Activated T-helper 1 cell treated with anti-CD3 and anti-CD28 coated beads, Interleukin-12 subunit alpha, Interleukin-12 subunit beta, Interleukin-2, Interleukin-4 antibody, amounts not matched to agents 30 ng/mL and 10 ng/mL and 1 ng/mL, durations not matched to agents 14 hours and 24 hours and 36 hours (primary cell): Measurements from ENCODE around the gene EFCAB6. TPM values are rescaled to one million over a fixed set of nuclear protein-coding genes. Genes with fewer than 3 reads are reported as not detected.

ENCODE experiments used
- DNase-seq: peaks from one replicate; pipeline ENCODE4 v3.0.0; 2021; ENCODE audit warnings: low spot score
- H3K27ac Mint-ChIP-seq: one replicate; pipeline ENCODE4 v1.8.0; 2021; ENCODE audit warnings: mild to moderate bottlenecking, mixed read lengths
- H3K27me3 Mint-ChIP-seq: one replicate; pipeline ENCODE4 v1.8.0; 2022; ENCODE audit warnings: mild to moderate bottlenecking, moderate library complexity, mixed read lengths; ENCODE audit not compliant: insufficient read depth
- H3K36me3 Mint-ChIP-seq: one replicate; pipeline ENCODE4 v1.8.0; 2021; ENCODE audit warnings: low read depth, mixed read lengths
- H3K4me1 Mint-ChIP-seq: one replicate; pipeline ENCODE4 v1.8.0; 2021; ENCODE audit warnings: low read depth, mixed read lengths
- H3K4me3 Mint-ChIP-seq: one replicate; pipeline ENCODE4 v1.8.0; 2021; ENCODE audit warnings: mild to moderate bottlenecking, moderate library complexity, mixed read lengths
- H3K9me3 Mint-ChIP-seq: one replicate; pipeline ENCODE4 v1.8.0; 2021; ENCODE audit warnings: mixed read lengths
- intact Hi-C: fragments of 100-400 bp; cut with micrococcal nuclease; formaldehyde crosslinking; loops from one replicate; pipeline ENCODE4 v1.15.1; 2024
- total RNA-seq: library from RNA; stranded (reverse); gene quantifications from 2 replicates; pipeline ENCODE4 v1.2.3, GENCODE V29; 2022

Gene EFCAB6
- total RNA-seq, 1 donor from 2014 or later, result not detected

DNA sequence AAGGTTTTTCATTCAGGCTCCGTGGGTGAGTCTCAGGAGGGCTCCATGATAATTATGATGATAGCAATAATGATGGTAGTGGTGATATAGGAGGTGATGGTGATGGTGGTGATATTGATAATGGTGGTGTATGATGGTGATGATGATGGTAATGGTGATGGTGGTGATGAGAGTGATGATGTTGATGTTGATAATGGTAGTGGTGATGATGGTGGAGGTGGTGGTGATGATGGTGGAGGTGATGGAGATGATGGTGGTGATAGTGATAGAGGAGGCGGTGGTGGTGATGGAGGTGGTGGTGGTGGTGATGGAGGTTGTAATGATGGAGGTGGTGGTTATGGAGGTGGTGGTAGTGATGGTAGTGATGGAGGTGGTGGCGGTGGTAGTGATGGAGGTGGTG lies 320.9 kb downstream of the EFCAB6 start:
- Mint-ChIP-seq H3K4me3 (no peak overlapping the region), H3K36me3 (no peaks in the 10 kb centered on the region), H3K27ac (no peak overlapping the region), H3K27me3 (no peaks in the 10 kb centered on the region), H3K4me1 (no peaks in the 10 kb centered on the region), H3K9me3 (peaks cover 9% of the 10 kb centered on the region)
- DNase-seq, result no peak
- intact Hi-C loops, result no loop called here

DNA sequence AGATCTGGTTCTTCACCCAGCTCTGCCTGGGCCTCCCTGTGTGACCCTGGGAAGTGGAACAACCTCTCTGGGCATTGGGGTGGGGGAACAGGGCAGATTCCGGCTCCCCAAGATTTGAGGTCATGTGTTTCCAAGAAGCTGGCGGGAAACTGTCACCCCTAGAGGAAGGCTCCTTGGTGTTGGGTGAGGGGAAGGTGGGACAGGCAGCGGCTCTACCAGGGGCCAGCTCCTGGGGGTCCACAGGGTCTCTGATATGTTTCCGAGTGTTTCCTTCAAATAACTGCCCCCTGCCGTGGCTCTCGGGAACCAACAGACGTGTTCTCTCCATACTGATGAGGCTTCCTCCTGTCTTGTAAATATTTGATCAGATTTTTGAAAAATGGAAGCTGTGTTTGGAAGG lies 321.8 kb downstream of the EFCAB6 start:
- H3K9me3 Mint-ChIP-seq, result peaks cover 9% of the 10 kb centered on the region
- H3K27ac Mint-ChIP-seq, result no peak overlapping the region
- no peaks in the 10 kb centered on the region for H3K27me3 Mint-ChIP-seq
- DNase-seq, result no peak
- intact Hi-C loops, result no loop called here
- H3K36me3 Mint-ChIP-seq, result no peaks in the 10 kb centered on the region
- no peaks in the 10 kb centered on the region for H3K4me1 Mint-ChIP-seq
- H3K4me3 Mint-ChIP-seq, result no peak overlapping the region

- intact Hi-C loops, result no loop called here
- peaks cover 9% of the 10 kb centered on the region for H3K9me3 Mint-ChIP-seq
- no peak overlapping the region for H3K4me3 Mint-ChIP-seq
- H3K36me3 Mint-ChIP-seq, result no peaks in the 10 kb centered on the region
- H3K4me1 Mint-ChIP-seq, result no peaks in the 10 kb centered on the region
- no peak for DNase-seq
- no peak overlapping the region for H3K27ac Mint-ChIP-seq
- H3K27me3 Mint-ChIP-seq, result no peaks in the 10 kb centered on the region
Measured at GRCh38 chr22:43488937-43489336, 323.2 kb downstream of the EFCAB6 start.

- Mint-ChIP-seq H3K36me3 (no peaks in the 10 kb centered on the region), H3K27me3 (no peaks in the 10 kb centered on the region), H3K4me3 (no peak overlapping the region), H3K9me3 (peaks cover 9% of the 10 kb centered on the region), H3K4me1 (no peaks in the 10 kb centered on the region), H3K27ac (no peak overlapping the region)
- no peak for DNase-seq
- intact Hi-C loops, result no loop called here
Measured at GRCh38 chr22:43488031-43488866, 323.9 kb downstream of the EFCAB6 start.

GRCh38 chr22:43487311-43488030 lies 324.6 kb downstream of the EFCAB6 start:
- peaks cover 9% of the 10 kb centered on the region for H3K9me3 Mint-ChIP-seq
- H3K4me3 Mint-ChIP-seq, result no peak overlapping the region
- no peaks in the 10 kb centered on the region for H3K4me1 Mint-ChIP-seq
- no peaks in the 10 kb centered on the region for H3K27me3 Mint-ChIP-seq
- H3K27ac Mint-ChIP-seq, result no peak overlapping the region
- DNase-seq, result no peak
- intact Hi-C loops, result no loop called here
- no peaks in the 10 kb centered on the region for H3K36me3 Mint-ChIP-seq

- H3K4me3 Mint-ChIP-seq, result no peak overlapping the region
- H3K4me1 Mint-ChIP-seq, result peaks cover 11% of the 10 kb centered on the region
- H3K9me3 Mint-ChIP-seq, result no peaks in the 10 kb centered on the region
- no peaks in the 10 kb centered on the region for H3K36me3 Mint-ChIP-seq
- no peak for DNase-seq
- H3K27ac Mint-ChIP-seq, result no peak overlapping the region
- no peaks in the 10 kb centered on the region for H3K27me3 Mint-ChIP-seq
- intact Hi-C loops, result no loop called here
Measured at GRCh38 chr22:43485502-43486089, 326.5 kb downstream of the EFCAB6 start.

- no peaks in the 10 kb centered on the region for H3K9me3 Mint-ChIP-seq
- H3K4me1 Mint-ChIP-seq, result peaks cover 11% of the 10 kb centered on the region
- intact Hi-C loops, result no loop called here
- DNase-seq, result no peak
- H3K27ac Mint-ChIP-seq, result no peak overlapping the region
- H3K27me3 Mint-ChIP-seq, result no peaks in the 10 kb centered on the region
- no peak overlapping the region for H3K4me3 Mint-ChIP-seq
- H3K36me3 Mint-ChIP-seq, result no peaks in the 10 kb centered on the region
Measured at GRCh38 chr22:43484227-43484626, 327.9 kb downstream of the EFCAB6 start.

- peaks cover 11% of the 10 kb centered on the region for H3K4me1 Mint-ChIP-seq
Measured at GRCh38 chr22:43483669-43484068, 328.4 kb downstream of the EFCAB6 start.

DNA sequence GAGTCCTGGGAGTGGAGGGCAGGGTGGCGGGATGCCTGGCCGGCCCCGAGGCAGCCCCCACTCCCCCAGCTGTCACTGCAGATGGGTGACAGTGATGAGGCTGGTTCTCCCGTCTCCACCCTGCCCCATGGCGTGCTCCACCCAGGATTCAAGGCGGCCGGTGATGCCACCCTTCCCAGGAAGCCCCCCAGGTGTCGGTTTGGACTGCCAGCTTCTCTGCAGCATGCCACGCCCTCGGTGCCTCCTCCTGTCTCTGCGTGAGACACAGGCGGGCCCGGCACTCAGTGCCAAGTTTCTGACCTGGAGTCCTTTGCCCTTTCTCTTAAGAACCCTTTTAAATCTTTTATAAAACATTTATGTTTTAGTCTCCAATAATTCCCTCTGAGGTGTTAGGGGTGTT lies 328.8 kb downstream of the EFCAB6 start:
- Mint-ChIP-seq H3K4me1 (peaks cover 11% of the 10 kb centered on the region), H3K36me3 (no peaks in the 10 kb centered on the region), H3K27me3 (no peaks in the 10 kb centered on the region), H3K9me3 (no peaks in the 10 kb centered on the region), H3K4me3 (no peak overlapping the region), H3K27ac (no peak overlapping the region)
- intact Hi-C loops, result no loop called here
- DNase-seq, result no peak

More at GRCh38 chr22:43483669-43484068, 328.4 kb downstream of the EFCAB6 start:
- no peaks in the 10 kb centered on the region for H3K27me3 Mint-ChIP-seq
- no peak overlapping the region for H3K4me3 Mint-ChIP-seq
- H3K36me3 Mint-ChIP-seq, result no peaks in the 10 kb centered on the region
- intact Hi-C loops, result no loop called here
- no peak overlapping the region for H3K27ac Mint-ChIP-seq
- H3K9me3 Mint-ChIP-seq, result no peaks in the 10 kb centered on the region
- DNase-seq, result no peak

DNA sequence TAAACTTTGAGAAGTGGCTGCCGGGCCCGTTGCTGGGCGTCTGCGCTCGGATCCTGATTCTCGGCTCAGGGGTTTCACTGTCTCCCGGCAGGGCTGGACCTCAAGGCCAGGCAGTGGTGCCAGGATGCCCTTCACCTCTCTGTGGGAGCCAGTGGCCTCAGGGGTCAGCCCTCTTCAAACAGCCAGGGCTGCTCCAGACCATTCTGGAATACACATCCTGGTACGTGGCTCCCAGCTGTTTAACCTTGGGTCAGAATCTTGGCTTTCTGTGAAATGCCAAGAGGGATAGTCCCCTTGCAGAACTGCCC lies 329.8 kb downstream of the EFCAB6 start:
- intact Hi-C loops, result no loop called here
- no peaks in the 10 kb centered on the region for H3K9me3 Mint-ChIP-seq
- H3K27ac Mint-ChIP-seq, result no peak overlapping the region
- DNase-seq, result no peak
- H3K36me3 Mint-ChIP-seq, result no peaks in the 10 kb centered on the region
- peaks cover 11% of the 10 kb centered on the region for H3K4me1 Mint-ChIP-seq
- H3K27me3 Mint-ChIP-seq, result no peaks in the 10 kb centered on the region
- no peak overlapping the region for H3K4me3 Mint-ChIP-seq

DNA sequence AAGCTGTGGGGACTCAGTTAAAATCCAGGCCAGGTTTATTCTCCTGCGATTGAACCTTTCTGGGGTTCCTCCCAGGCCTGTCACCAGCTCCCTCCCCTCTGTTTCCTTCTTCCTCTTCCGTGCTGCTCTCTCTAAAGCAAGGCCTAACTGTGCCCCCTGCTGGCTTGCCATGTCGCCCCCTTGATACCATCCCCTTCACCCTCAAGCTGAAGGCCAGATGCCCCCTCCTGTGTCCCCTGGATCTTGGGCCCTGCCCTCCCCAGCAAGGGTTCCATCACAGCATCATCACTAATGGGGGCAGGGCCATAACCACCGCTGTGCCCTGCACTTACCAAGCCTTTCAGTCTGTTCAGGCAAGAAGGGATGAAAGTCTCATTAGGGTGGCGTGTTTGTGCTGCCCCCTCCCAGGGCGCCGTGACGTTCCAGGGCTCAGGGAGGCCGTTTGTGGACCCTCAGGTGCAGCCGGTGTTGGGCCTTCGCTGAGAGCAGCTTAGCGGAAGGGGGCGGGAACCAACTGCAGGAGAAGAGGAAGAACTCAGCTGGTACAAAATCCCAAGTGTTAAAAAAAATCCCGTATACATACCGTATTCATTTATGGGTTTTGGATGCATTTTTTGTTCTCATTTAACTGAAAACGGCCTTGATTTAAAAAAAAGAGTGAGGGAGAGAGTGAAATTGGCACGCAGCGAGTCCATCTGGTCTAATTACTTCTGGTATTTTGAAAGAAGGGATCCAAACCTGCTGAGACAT lies 330.4 kb downstream of the EFCAB6 start:
- Mint-ChIP-seq H3K27ac (peak overlapping the region; percentile 88), H3K4me3 (peak overlapping the region; percentile 64), H3K4me1 (peaks cover 11% of the 10 kb centered on the region), H3K27me3 (no peaks in the 10 kb centered on the region), H3K9me3 (no peaks in the 10 kb centered on the region), H3K36me3 (no peaks in the 10 kb centered on the region)
- DNase-seq, result no peak
- intact Hi-C loops, result no loop called here

GRCh38 chr22:43479962-43480361 lies 332.1 kb downstream of the EFCAB6 start:
- H3K4me3 Mint-ChIP-seq, result no peak overlapping the region
- no peak for DNase-seq
- intact Hi-C loops, result no loop called here
- H3K27ac Mint-ChIP-seq, result no peak overlapping the region
- H3K36me3 Mint-ChIP-seq, result no peaks in the 10 kb centered on the region
- H3K4me1 Mint-ChIP-seq, result peaks cover 11% of the 10 kb centered on the region
- no peaks in the 10 kb centered on the region for H3K9me3 Mint-ChIP-seq
- H3K27me3 Mint-ChIP-seq, result no peaks in the 10 kb centered on the region
